Iris pigment epithelial cell (primary cell): ENCODE results near the gene GFPT2.
A peak's percentile ranks its signal among the peaks of the same experiment; 100 is the strongest.

Source experiments
- DNase-seq: peaks from one replicate; pipeline ENCODE4 v3.0.0-alpha.2; 2011; ENCODE audit warnings: low read depth

GFPT2 gene

DNA sequence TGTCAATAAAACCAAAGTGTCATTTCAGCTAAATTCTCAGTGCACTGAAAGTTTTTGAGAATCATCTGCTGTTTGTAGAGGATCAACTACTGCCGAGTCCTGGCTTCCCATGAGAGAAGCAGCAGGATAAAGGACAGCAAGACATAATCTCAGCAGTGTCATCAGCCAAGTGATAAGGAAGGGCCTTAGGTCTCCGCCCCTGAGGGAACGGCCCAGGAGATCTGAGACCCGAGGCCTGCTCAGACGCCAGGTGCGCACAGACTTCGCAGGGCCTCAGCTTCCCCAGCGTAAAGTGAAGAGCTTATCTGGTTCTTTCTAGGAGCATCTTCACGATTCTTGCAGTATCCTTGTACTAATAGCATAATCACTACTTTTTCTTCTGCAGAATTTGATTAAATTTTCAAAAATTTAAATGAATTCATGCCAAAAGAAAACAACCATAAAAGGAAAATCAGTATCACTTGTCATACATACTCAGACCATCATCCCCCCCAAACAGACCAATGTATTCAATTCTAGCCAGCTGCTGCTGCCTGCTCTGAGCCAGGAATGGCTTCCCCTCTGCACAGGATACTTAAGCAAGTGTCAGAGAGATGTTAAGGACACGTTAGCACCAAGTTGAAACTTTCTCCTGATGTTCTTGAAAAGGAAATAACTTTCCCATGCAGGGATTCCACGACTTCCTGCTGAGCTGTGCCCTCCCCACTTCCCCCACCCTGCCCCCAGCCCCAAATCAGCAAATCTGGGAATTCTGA lies 2.2 kb downstream of the GFPT2 start:
- no peak for DNase-seq

DNA sequence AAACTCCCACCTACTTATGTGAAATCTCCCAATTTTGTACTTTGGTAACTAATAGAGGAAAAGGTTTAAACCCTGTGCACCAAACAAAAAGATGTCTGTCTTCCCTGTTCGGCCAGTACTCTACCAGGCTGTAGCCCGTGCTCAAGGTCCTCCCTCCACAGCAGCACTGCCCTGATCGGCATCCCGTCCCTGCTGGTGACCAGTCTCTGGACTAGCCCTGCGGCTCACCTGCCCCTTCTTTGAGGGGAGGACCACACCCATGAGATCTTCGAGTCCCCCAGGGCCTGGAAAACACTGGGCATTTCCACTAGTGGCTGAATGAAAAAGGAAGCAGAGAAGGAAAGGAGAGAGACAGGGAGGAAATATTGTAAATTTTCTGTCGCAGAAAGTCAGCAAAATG lies 2.8 kb downstream of the GFPT2 start:
- no peak for DNase-seq

- DNase-seq = no peak
Measured at GRCh38 chr5:180349391-180349790, 3.7 kb downstream of the GFPT2 start.

DNA sequence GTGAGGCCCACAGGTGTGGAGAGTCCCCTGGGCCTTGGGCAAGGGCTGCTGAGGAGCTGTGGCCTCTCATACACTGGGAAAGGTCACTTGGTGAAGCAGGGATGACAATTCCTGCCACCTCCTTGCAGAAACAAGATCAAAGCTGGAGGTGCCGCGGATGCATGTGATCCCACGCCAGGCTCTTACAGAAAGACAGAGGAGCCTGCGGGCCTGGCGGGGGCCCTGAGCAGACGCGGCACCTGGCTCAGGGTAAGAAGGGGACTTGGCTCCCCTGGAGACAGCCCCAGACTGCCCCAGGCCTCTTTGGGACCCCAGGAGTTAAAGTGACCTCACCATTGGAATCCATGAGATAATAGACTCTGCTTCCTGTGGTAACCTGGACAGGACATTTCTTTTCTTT lies 4.8 kb downstream of the GFPT2 start:
- no peak for DNase-seq

GRCh38 chr5:180347702-180348101 lies 5.4 kb downstream of the GFPT2 start:
- DNase-seq = no peak

DNA sequence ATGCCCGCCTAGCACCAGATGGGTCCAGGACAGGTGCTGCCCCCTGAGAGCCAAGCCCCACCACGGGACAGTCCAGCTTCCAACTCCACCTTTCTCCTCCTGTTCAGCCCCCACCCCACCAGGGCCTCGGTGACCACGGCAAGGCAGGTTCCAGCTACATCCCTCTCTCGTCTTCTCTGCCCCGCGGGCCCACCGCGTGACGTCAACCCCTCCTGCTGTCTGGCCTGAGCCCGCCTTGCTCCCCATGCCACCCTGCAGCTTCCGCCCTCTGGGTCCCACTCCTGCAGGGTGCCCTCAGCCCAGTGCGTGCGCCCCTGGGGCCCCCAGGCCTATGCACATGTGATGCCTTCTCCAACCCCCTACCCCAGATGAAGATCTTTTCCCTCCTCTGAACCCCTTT lies 6.8 kb downstream of the GFPT2 start:
- DNase-seq = no peak

GRCh38 chr5:180345781-180346180 lies 7.4 kb downstream of the GFPT2 start:
- no peak for DNase-seq

GRCh38 chr5:180345186-180345585 lies 8.0 kb downstream of the GFPT2 start:
- no peak for DNase-seq

DNA sequence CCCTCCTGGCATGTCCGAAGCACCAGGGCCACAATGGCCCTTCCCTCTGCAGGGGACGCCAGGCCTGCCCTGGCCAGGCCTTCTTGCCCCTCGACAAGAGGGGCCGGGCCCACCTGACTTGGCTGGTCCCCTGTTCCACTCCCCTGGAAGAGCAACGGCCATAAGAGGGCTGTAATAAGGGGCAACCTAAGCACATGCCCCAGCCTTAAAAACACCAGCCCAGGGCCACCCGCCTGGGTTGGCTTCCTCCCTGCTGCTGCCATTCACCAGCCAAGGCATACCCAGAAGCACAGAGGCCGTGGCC lies 8.5 kb downstream of the GFPT2 start:
- no peak for DNase-seq

- DNase-seq = peak; percentile 64
Measured at GRCh38 chr5:180343831-180344695, 9.1 kb downstream of the GFPT2 start.

- peak; percentile 77 for DNase-seq
Measured at GRCh38 chr5:180343110-180343830, 9.9 kb downstream of the GFPT2 start.

GRCh38 chr5:180341595-180341994 lies 11.5 kb downstream of the GFPT2 start:
- no peak for DNase-seq

DNA sequence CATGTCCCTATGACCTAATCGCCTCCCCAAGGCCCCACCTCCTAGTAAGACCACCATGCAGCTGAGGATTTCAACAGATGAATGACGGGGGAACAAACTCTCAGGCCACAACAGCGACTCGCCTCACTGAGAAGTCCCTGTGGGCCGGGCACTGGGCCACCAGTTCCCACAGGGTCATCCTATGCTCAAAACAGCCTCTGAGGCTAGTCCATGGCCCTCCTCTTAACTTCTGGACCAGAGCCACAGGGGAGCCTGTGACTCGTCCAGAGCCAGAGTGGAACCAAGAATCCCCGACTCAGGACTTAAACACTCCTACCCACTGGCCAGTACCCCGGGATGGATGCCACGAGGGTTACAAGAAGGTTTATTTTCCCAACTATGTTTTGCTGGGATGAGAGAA lies 12.3 kb downstream of the GFPT2 start:
- no peak for DNase-seq

- DNase-seq = peak; percentile 47
Measured at GRCh38 chr5:180339583-180340183, 13.5 kb downstream of the GFPT2 start.

DNA sequence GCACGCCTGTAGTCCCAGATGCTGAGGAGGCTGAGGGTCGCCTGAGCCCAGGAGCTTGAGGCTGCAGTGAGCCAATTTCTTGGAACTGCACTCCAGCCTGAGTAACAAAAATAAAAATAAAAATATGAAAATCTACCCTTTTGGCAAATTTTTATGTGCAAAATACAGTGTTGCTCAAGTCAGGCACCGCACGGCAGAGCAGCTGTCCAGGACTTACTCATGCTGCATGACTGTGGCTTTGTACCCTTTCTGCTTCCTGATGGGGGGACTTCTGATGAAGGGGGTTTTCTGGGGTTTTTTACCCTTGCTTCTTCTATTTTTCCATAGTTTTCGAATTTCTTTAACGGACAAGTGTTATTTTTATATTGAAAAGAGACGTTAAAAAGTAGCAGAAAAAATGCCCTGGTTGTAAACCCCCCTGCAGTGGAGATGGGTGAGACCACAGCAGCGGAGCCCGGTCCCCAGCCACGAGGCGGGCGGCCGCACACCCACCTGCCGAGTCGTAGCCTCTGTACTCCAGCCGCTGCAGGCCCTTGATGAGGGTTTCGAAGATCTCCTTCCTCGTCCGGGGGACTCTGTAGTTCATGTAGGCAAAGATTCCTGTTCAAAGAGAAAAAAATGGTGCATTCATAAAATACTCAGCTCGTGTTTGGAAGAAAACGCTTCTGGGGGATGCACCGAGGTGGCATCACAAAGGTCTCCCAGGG lies 15.0 kb downstream of the GFPT2 start:
- peak; percentile 66 for DNase-seq

DNA sequence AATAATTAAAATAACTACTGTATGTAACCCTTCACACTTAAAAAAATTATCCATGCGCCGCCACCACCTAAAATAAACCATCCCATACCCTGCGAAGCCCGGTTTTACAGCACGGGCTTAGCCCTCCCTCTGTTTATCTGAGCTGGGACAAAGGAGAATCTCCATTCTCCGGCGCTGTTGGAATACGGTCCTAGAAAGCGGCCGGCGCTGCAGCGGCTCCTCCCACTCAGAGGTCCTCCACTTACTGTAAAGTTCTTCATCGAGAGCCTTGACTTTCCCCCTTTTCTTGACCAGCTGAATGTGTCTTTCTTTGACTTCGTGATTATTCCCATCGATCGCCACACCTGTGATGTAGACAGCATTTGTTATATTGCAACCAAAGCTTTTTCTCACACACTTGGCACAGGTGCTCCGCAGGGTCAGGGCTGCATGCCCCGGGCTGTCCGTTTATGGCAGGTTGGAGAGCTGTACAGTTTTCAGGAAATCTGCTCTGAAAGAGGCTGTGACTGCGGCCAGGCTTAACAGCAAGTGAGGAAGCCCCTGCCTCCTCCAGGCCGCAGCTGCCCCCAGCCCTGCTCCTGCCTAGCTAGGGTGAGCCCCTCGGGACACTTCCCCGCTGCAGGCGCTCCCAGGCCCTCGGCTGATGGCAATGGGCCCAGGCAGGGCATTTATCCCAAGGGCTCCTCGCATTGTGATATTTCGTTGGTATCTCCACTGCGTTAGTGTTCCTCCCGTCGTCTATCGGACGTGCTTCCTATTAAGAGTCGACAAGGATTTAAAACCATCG lies 16.7 kb downstream of the GFPT2 start:
- no peak for DNase-seq

GRCh38 chr5:180335614-180336233 lies 17.4 kb downstream of the GFPT2 start:
- no peak for DNase-seq

DNA sequence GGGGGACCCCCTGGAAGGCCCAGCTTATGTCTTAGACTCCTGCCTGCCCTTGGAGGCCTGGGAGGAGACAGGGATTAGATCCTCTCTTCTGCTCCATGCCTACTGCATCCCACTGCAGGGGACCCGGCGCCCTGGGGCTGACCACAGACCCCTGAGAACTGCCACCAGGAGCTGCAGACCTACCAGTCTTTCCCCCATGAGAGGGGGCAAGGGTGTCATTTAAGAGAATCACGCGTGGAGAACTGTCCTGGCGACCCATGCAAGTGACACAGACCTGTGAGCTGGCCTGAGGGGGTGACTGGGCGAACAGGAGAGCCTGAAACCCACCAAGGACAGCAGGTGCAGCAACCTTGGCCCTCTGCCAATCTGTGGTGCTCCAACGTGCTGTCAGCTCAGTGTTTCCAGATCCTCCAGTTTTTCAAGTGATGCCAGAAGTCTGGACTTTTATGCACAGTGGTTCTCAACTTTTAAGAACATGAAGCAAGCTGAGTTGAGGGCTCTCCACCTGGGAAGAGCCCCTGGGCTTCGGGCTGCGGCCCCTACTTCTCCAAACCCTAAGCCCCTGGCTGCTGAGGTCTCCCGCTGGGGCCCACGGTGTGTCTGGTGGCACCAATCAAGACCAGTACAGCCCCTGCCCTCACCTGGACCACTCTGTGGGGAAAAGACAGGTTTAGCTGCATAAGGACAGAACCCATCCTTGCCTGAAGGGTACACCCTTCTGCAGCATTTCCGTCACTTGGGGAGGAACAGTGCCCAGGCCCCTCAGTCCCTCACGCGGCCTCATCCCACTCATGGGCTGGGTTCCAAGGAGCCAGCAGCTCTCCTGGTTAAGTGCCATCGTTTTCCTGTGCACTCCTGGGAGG lies 18.2 kb downstream of the GFPT2 start:
- DNase-seq = no peak

DNA sequence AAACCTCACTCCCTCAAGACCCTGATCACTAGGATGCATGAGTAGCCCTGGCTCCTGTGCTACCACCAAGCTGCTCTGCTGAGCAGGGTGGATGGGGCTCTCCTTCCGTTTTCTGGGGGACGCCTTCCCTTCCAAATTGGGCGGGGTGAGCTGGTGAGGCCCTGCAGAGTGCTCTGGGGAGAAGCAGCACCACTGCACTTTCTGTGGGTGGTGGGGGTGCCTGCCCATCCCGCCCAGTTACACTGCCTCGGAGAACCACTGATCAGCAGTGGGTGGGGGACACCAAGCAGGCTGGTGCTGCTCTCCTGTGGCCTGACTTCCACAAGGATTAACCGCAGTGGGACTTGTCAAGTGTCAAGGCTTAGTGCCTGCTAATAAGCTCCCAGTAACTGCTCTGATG lies 19.0 kb downstream of the GFPT2 start:
- no peak for DNase-seq

GRCh38 chr5:180333661-180334060 lies 19.5 kb downstream of the GFPT2 start:
- DNase-seq = peak; percentile 74
